Karpas-422 (cell line): Measurements from ENCODE around the gene RAPGEF4. TPM values are rescaled to one million over a fixed set of nuclear protein-coding genes. Genes with fewer than 3 reads are reported as not detected.
"Not testable (repeated sequence)": the region's sequence is repeated elsewhere in the genome, so short reads cannot be mapped to it uniquely, and the experiment has no call there.

Experiments
- DNase-seq: peaks from one replicate; pipeline ENCODE4 v3.0.0-alpha.2; 2015
- H2AFZ ChIP-seq: fragments of 200-600 bp; sonication (generic); 2 replicates; pipeline ENCODE4 v1.6.1; 2014; ENCODE audit warnings: antibody characterized with exemption, low read length, mixed read lengths
- H3K27ac ChIP-seq: fragments of 200-600 bp; sonication (generic); 2 replicates; pipeline ENCODE4 v1.5.1; 2014; ENCODE audit warnings: mild to moderate bottlenecking, low read length, moderate library complexity
- H3K27me3 ChIP-seq: fragments of 200-600 bp; sonication (generic); 2 replicates; pipeline ENCODE4 v1.6.1; 2014; ENCODE audit warnings: low read length, mixed read lengths
- H3K36me3 ChIP-seq: fragments of 200-600 bp; sonication (generic); 2 replicates; pipeline ENCODE4 v1.6.1; 2014; ENCODE audit warnings: low read length, mixed read lengths; ENCODE audit not compliant: insufficient read depth
- H3K4me1 ChIP-seq: fragments of 200-600 bp; sonication (generic); 2 replicates; pipeline ENCODE4 v1.6.1; 2014; ENCODE audit warnings: mild to moderate bottlenecking, low read length, mixed read lengths
- H3K4me2 ChIP-seq: fragments of 200-600 bp; sonication (generic); 2 replicates; pipeline ENCODE4 v1.6.1; 2014; ENCODE audit warnings: low read length, low read depth, mild to moderate bottlenecking; ENCODE audit not compliant: poor library complexity, severe bottlenecking
- H3K4me3 ChIP-seq: fragments of 200-600 bp; sonication (generic); 2 replicates; pipeline ENCODE4 v1.5.1; 2014; ENCODE audit warnings: mild to moderate bottlenecking, antibody characterized with exemption, low read length, mixed read lengths
- H3K79me2 ChIP-seq: fragments of 200-600 bp; sonication (generic); 2 replicates; pipeline ENCODE4 v1.6.1; 2014; ENCODE audit warnings: mild to moderate bottlenecking, low read length, mixed read lengths
- H3K9ac ChIP-seq: fragments of 200-600 bp; sonication (generic); 2 replicates; pipeline ENCODE4 v1.6.0; 2014; ENCODE audit warnings: low read length
- H3K9me2 ChIP-seq: fragments of 200-600 bp; sonication (generic), shearing (Covaris generic); replicated peaks from 2 replicates; pipeline ENCODE4 v1.6.0; 2014; ENCODE audit warnings: mild to moderate bottlenecking, low read length, moderate library complexity; ENCODE audit not compliant: insufficient read depth
- H3K9me3 ChIP-seq: fragments of 300-700, 200-600 bp; sonication (generic); 2 replicates; pipeline ENCODE4 v1.6.1; 2014; ENCODE audit warnings: low read length, mixed read lengths
- H4K20me1 ChIP-seq: fragments of 200-600 bp; sonication (generic); 2 replicates; pipeline ENCODE4 v1.6.1; 2014; ENCODE audit warnings: mild to moderate bottlenecking, antibody characterized with exemption, low read length, low read depth; ENCODE audit not compliant: insufficient read depth
- total RNA-seq: library from RNA; depleted of rRNA; stranded (reverse); fragments of >200 nt; shearing (Covaris generic); gene quantifications from 2 replicates; pipeline ENCODE4 v1.2.3, GENCODE V29; 2014; ENCODE audit warnings: low replicate concordance

Gene RAPGEF4
- total RNA-seq, 1 experiment from 2014 or later = 0.97 TPM

GRCh38 chr2:173033084-173033483 lies 297.4 kb downstream of the RAPGEF4 start:
- no peaks in the 10 kb centered on the region for H3K9me3 ChIP-seq
- H2AFZ ChIP-seq = no peak overlapping the region
- DNase-seq = no peak
- H3K9ac ChIP-seq = no peak overlapping the region
- H3K79me2 ChIP-seq = no peaks in the 10 kb centered on the region
- H3K4me2 ChIP-seq = no peak overlapping the region
- peaks cover 8% of the 10 kb centered on the region for H3K4me1 ChIP-seq
- H3K9me2 ChIP-seq = no peaks in the 10 kb centered on the region
- H3K36me3 ChIP-seq = no peaks in the 10 kb centered on the region
- H3K27me3 ChIP-seq = no peaks in the 10 kb centered on the region
- no peak overlapping the region for H3K4me3 ChIP-seq
- H4K20me1 ChIP-seq = no peaks in the 10 kb centered on the region
- H3K27ac ChIP-seq = no peak overlapping the region

- Histone ChIP-seq H3K79me2 (no peaks in the 10 kb centered on the region), H3K27ac (no peak overlapping the region), H3K4me1 (peaks cover 8% of the 10 kb centered on the region), H2AFZ (no peak overlapping the region), H3K9me3 (no peaks in the 10 kb centered on the region), H3K4me3 (no peak overlapping the region), H3K4me2 (no peak overlapping the region), H3K27me3 (no peaks in the 10 kb centered on the region), H3K9ac (no peak overlapping the region), H3K36me3 (no peaks in the 10 kb centered on the region), H4K20me1 (no peaks in the 10 kb centered on the region), H3K9me2 (no peaks in the 10 kb centered on the region)
- no peak for DNase-seq
These were observed 298.5 kb downstream of the RAPGEF4 start for GRCh38 chr2:173034143-173034542.

GRCh38 chr2:173037245-173038120 lies 301.8 kb downstream of the RAPGEF4 start:
- Histone ChIP-seq H2AFZ (no peak overlapping the region), H3K4me1 (peaks cover 8% of the 10 kb centered on the region), H3K27ac (no peak overlapping the region), H3K9me3 (no peaks in the 10 kb centered on the region), H3K79me2 (no peaks in the 10 kb centered on the region), H3K36me3 (no peaks in the 10 kb centered on the region), H3K27me3 (no peaks in the 10 kb centered on the region), H4K20me1 (no peaks in the 10 kb centered on the region), H3K4me2 (no peak overlapping the region), H3K9me2 (no peaks in the 10 kb centered on the region), H3K9ac (no peak overlapping the region), H3K4me3 (no peak overlapping the region)
- no peak for DNase-seq

- H4K20me1 ChIP-seq, H3K9ac ChIP-seq, H3K4me2 ChIP-seq, H3K9me2 ChIP-seq, H3K4me3 ChIP-seq, H3K4me1 ChIP-seq, H3K27me3 ChIP-seq, H3K36me3 ChIP-seq, H3K9me3 ChIP-seq, DNase-seq, H2AFZ ChIP-seq, H3K27ac ChIP-seq, H3K79me2 ChIP-seq: not testable (repeated sequence)
These were observed 302.6 kb downstream of the RAPGEF4 start for GRCh38 chr2:173038257-173038656.

GRCh38 chr2:173040729-173041128 lies 305.1 kb downstream of the RAPGEF4 start:
- Histone ChIP-seq H3K27me3 (no peaks in the 10 kb centered on the region), H3K27ac (no peak overlapping the region), H3K4me3 (no peak overlapping the region), H3K36me3 (no peaks in the 10 kb centered on the region), H4K20me1 (no peaks in the 10 kb centered on the region), H3K9me3 (no peaks in the 10 kb centered on the region), H2AFZ (no peak overlapping the region), H3K9ac (no peak overlapping the region), H3K4me2 (no peak overlapping the region), H3K4me1 (peaks cover 8% of the 10 kb centered on the region), H3K79me2 (no peaks in the 10 kb centered on the region), H3K9me2 (no peaks in the 10 kb centered on the region)
- DNase-seq = no peak

GRCh38 chr2:173043476-173043875 lies 307.8 kb downstream of the RAPGEF4 start:
- no peak for DNase-seq
- Histone ChIP-seq H3K27me3 (no peaks in the 10 kb centered on the region), H3K4me1 (no peaks in the 10 kb centered on the region), H3K4me3 (no peak overlapping the region), H3K9me2 (no peaks in the 10 kb centered on the region), H4K20me1 (no peaks in the 10 kb centered on the region), H3K9me3 (no peaks in the 10 kb centered on the region), H3K79me2 (no peaks in the 10 kb centered on the region), H3K9ac (no peak overlapping the region), H2AFZ (no peak overlapping the region), H3K36me3 (no peaks in the 10 kb centered on the region), H3K27ac (no peak overlapping the region), H3K4me2 (no peak overlapping the region)

- no peak overlapping the region for H3K4me2 ChIP-seq
- H3K9ac ChIP-seq = no peak overlapping the region
- H3K27me3 ChIP-seq = no peaks in the 10 kb centered on the region
- DNase-seq = no peak
- H3K4me3 ChIP-seq = no peak overlapping the region
- H3K9me3 ChIP-seq = no peaks in the 10 kb centered on the region
- H3K79me2 ChIP-seq = no peaks in the 10 kb centered on the region
- H3K27ac ChIP-seq = no peak overlapping the region
- no peaks in the 10 kb centered on the region for H4K20me1 ChIP-seq
- no peaks in the 10 kb centered on the region for H3K9me2 ChIP-seq
- no peaks in the 10 kb centered on the region for H3K36me3 ChIP-seq
- H2AFZ ChIP-seq = no peak overlapping the region
- no peaks in the 10 kb centered on the region for H3K4me1 ChIP-seq
These were observed 308.4 kb downstream of the RAPGEF4 start for GRCh38 chr2:173043897-173044519.

GRCh38 chr2:173044686-173045085 lies 309.0 kb downstream of the RAPGEF4 start:
- H3K4me1 ChIP-seq = no peaks in the 10 kb centered on the region
- no peak overlapping the region for H3K27ac ChIP-seq
- no peak for DNase-seq
- H2AFZ ChIP-seq = no peak overlapping the region
- no peak overlapping the region for H3K4me2 ChIP-seq
- no peaks in the 10 kb centered on the region for H4K20me1 ChIP-seq
- H3K9me2 ChIP-seq = no peaks in the 10 kb centered on the region
- no peaks in the 10 kb centered on the region for H3K36me3 ChIP-seq
- H3K9ac ChIP-seq = no peak overlapping the region
- H3K27me3 ChIP-seq = no peaks in the 10 kb centered on the region
- no peak overlapping the region for H3K4me3 ChIP-seq
- no peaks in the 10 kb centered on the region for H3K9me3 ChIP-seq
- H3K79me2 ChIP-seq = no peaks in the 10 kb centered on the region
